ENCODE results near the gene TRAPPC10. TPM values are rescaled to one million over a fixed set of nuclear protein-coding genes. Genes with fewer than 3 reads are reported as not detected.

The TRAPPC10 gene, protein sequence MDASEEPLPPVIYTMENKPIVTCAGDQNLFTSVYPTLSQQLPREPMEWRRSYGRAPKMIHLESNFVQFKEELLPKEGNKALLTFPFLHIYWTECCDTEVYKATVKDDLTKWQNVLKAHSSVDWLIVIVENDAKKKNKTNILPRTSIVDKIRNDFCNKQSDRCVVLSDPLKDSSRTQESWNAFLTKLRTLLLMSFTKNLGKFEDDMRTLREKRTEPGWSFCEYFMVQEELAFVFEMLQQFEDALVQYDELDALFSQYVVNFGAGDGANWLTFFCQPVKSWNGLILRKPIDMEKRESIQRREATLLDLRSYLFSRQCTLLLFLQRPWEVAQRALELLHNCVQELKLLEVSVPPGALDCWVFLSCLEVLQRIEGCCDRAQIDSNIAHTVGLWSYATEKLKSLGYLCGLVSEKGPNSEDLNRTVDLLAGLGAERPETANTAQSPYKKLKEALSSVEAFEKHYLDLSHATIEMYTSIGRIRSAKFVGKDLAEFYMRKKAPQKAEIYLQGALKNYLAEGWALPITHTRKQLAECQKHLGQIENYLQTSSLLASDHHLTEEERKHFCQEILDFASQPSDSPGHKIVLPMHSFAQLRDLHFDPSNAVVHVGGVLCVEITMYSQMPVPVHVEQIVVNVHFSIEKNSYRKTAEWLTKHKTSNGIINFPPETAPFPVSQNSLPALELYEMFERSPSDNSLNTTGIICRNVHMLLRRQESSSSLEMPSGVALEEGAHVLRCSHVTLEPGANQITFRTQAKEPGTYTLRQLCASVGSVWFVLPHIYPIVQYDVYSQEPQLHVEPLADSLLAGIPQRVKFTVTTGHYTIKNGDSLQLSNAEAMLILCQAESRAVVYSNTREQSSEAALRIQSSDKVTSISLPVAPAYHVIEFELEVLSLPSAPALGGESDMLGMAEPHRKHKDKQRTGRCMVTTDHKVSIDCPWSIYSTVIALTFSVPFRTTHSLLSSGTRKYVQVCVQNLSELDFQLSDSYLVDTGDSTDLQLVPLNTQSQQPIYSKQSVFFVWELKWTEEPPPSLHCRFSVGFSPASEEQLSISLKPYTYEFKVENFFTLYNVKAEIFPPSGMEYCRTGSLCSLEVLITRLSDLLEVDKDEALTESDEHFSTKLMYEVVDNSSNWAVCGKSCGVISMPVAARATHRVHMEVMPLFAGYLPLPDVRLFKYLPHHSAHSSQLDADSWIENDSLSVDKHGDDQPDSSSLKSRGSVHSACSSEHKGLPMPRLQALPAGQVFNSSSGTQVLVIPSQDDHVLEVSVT
- total RNA-seq: 16.8 and 21.6 TPM in 2 replicates

DNA sequence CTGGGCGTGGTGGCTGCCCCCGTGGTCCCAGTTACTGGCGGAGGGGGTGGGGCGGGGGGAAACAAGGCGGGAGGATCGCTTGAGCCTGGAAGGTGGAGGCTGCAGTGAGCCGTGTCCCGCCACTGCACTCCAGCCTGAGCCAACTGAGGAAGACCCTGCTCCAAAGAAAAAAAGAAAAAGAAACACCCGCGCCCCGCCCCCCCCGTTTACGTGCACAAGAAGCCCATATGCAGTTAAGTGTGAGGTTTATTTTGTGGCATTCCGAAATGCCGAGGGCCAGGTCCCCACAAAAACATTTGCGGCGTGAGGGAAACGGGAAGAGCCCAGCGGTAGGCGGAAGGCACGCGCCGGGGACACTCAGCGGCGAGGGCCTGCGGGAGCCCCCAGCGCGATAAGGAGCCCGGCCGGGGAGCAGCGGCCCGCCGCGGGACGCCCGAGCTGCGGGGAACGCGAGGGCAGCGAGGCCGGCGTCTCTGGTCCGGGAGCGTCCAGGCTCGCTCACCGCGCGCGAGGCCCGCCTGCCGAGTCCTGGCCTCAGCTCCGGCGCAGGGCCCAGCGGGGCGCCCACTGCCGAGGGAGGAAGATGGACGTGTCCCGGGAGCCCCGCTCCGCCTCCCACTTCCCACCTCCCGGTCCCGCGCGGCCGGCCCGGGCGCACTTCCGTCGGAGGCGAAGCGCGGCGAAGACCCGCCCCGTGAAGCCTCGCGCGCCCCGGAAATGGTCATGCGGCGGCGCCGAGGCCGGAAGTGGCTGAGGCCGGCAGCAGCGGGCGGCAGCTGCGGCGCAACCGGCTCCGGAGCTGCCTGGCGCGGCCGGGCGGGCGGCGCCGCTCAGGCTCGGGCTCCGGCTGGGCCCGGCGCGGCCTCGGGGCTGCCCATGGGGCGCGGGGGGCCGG is at the start of gene TRAPPC10:
Gene TRAPPC10 (plus strand): TSS at position 731 of the 895 bp plus-strand sequence. CDS start 185 bp downstream, outside the sequence.
- DNase-seq (ENCODE audit: low read depth) (peak; percentile 58), FAIRE-seq (no peak)
- no peaks in the 10 kb centered on the region for H3K36me3 ChIP-seq (ENCODE audit: control insufficient read depth, insufficient read depth, low read length)
- no peaks in the 10 kb centered on the region for H3K27me3 ChIP-seq (ENCODE audit: control insufficient read depth, insufficient read depth, low read length)
- TF ChIP-seq, protein P1, sequence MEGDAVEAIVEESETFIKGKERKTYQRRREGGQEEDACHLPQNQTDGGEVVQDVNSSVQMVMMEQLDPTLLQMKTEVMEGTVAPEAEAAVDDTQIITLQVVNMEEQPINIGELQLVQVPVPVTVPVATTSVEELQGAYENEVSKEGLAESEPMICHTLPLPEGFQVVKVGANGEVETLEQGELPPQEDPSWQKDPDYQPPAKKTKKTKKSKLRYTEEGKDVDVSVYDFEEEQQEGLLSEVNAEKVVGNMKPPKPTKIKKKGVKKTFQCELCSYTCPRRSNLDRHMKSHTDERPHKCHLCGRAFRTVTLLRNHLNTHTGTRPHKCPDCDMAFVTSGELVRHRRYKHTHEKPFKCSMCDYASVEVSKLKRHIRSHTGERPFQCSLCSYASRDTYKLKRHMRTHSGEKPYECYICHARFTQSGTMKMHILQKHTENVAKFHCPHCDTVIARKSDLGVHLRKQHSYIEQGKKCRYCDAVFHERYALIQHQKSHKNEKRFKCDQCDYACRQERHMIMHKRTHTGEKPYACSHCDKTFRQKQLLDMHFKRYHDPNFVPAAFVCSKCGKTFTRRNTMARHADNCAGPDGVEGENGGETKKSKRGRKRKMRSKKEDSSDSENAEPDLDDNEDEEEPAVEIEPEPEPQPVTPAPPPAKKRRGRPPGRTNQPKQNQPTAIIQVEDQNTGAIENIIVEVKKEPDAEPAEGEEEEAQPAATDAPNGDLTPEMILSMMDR (IDR thresholded peaks at IDR 0.05; ENCODE audit: insufficient read depth, low read length, severe bottlenecking): no peak
- peak within 1 kb of the TSS; percentile 83 for H3K4me3 ChIP-seq (ENCODE audit: low read depth, low read length)

DNA sequence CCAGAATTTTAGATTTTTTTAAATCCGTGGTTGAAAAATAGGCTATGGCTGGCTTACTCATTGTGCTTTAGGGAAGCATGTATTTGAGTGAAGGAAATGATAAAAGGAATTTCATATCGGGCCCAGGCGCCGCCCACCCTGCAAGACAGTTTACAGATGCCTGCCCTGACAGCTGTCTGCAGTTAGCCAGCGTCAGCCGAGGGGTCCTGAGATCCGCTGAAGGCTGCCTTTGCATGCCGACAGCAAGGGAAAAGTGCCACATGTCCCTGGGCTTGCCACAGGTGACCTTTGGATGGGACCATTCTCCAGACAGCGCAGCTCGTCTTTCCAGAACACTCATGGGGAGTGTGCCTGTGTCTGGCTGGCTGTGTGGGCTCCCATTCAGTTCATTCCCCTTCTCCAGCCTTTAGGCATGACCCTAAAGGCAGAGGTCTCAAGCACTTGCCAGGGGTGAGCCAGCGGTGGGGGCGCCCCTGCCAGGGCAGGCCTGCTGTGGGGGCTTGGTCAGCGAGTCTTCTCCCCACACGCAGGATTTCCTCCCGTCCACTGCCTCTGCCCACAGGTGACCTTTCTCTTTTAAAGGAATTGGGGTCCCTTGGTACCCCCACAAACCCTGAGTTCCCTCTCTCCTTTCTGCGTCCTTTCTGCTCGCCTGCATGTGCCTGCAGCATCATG is 46.1 kb upstream of the TRAPPC10 start:
- peaks cover 10% of the 10 kb centered on the region for H3K36me3 ChIP-seq (ENCODE audit: control insufficient read depth, insufficient read depth, low read length)
- TF ChIP-seq, protein P1 (IDR thresholded peaks at IDR 0.05; ENCODE audit: insufficient read depth, low read length, severe bottlenecking): no peak
- FAIRE-seq (peak; percentile 43), DNase-seq (ENCODE audit: low read depth) (no peak)
- H3K4me3 ChIP-seq (ENCODE audit: low read depth, low read length): no peak overlapping the region
- no peaks in the 10 kb centered on the region for H3K27me3 ChIP-seq (ENCODE audit: control insufficient read depth, insufficient read depth, low read length)

DNA sequence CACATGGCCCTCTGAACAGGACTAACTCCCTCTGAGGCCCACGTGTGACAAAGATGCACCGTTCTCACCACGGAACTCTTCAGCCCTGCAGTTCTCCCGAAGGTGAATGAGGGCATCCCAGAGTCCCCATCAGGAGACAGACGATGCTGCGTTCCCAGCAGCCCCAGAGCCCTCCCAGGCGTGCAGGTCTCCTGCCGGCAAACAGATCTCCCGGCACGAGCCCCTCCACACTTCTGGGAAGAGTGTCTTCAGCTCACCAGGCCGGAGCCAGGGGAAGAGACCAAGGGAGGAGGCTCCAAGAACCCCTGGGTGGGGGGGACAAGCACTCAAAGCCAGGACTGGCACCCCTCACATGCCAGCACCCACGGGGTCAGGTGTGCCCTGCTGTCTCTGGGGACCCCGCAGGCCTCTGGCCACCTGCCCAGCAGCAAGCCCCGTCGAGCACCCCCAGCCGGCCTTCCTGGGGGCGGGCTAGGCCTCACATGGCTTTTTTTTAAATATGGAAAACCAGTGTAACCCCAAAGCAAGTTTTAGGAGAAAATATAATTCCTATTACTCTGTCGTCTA is 45.1 kb upstream of the TRAPPC10 start:
- Histone ChIP-seq H3K4me3 (ENCODE audit: low read depth, low read length) (no peak overlapping the region), H3K27me3 (ENCODE audit: control insufficient read depth, insufficient read depth, low read length) (no peaks in the 10 kb centered on the region), H3K36me3 (ENCODE audit: control insufficient read depth, insufficient read depth, low read length) (peaks cover 13% of the 10 kb centered on the region)
- TF ChIP-seq, protein P1 (IDR thresholded peaks at IDR 0.05; ENCODE audit: insufficient read depth, low read length, severe bottlenecking): no peak
- FAIRE-seq: no peak
- no peak for DNase-seq (ENCODE audit: low read depth)

DNA sequence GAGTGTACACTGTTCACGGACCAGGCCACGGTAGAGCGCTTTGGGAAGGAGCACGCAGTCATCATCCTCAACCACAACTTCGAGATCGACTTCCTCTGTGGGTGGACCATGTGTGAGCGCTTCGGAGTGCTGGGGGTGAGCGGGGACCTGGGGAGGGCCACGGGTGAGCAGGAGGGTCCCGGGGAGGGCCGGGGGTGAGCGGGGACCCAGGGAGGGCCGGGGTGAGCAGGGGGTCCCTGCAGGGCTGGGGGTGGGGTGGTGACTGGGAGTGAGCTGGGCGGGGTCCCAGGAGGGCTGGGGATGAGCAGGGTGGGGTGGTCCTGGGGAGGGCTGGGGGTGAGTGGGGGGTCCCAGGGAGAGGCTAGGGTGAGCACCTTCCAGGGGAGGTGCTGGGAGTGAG is 44.1 kb upstream of the TRAPPC10 start:
- no peak for FAIRE-seq
- Histone ChIP-seq H3K36me3 (ENCODE audit: control insufficient read depth, insufficient read depth, low read length) (peaks cover 13% of the 10 kb centered on the region), H3K27me3 (ENCODE audit: control insufficient read depth, insufficient read depth, low read length) (no peaks in the 10 kb centered on the region), H3K4me3 (ENCODE audit: low read depth, low read length) (no peak overlapping the region)
- TF ChIP-seq, protein P1 (IDR thresholded peaks at IDR 0.05; ENCODE audit: insufficient read depth, low read length, severe bottlenecking): no peak
- no peak for DNase-seq (ENCODE audit: low read depth)
